Gastrocnemius medialis (tissue), 4 donors: ENCODE measurements around the gene PFDN1. TPM values are rescaled to one million over a fixed set of nuclear protein-coding genes. Genes with fewer than 3 reads are reported as not detected.

Experiments used
- ATAC-seq, 2 donors: fragments of 150-250 bp; one replicate each; pipeline ENCODE4 v1.9.1; 2016
- DNase-seq, 2 donors: peaks; one replicate each; pipeline ENCODE4 v3.0.0-alpha.2; 2019
- H3K27ac ChIP-seq, 4 donors: fragments of 200-600 bp; sonication (generic); 1 replicate in 1 of 4; 2 replicates in 3 of 4; pipeline ENCODE4 v1.5.1; 2016 to 2018; ENCODE audit warnings: mild to moderate bottlenecking in 2 of 4, moderate library complexity in 1 of 4
- H3K27me3 ChIP-seq, 3 donors: fragments of 200-600 bp; sonication (generic) in 2 of 3; 1 replicate in 1 of 3; 2 replicates in 2 of 3; pipeline versions ENCODE4 v1.5.1 to v1.6.0; 2016 to 2019; ENCODE audit warnings: mild to moderate bottlenecking in 1 of 3, moderate library complexity in 1 of 3
- H3K36me3 ChIP-seq, 2 donors: fragments of 200-600 bp; sonication (generic) in 1 of 2; one replicate each; pipeline ENCODE4 v1.5.1; 2017 to 2018
- H3K4me1 ChIP-seq, 2 donors: fragments of 200-600 bp; sonication (generic) in 1 of 2; one replicate each; pipeline ENCODE4 v1.5.1; 2016 to 2017; ENCODE audit warnings: mild to moderate bottlenecking in 2 of 2
- H3K4me3 ChIP-seq, 4 donors: fragments of 200-600 bp; sonication (generic) in 3 of 4; 1 replicate in 1 of 4; 2 replicates in 3 of 4; pipeline ENCODE4 v1.5.1; 2016 to 2019; ENCODE audit warnings: mild to moderate bottlenecking in 2 of 4
- H3K9me3 ChIP-seq, 3 donors: fragments of 200-600 bp; sonication (generic) in 2 of 3; 1 replicate in 1 of 3; 2 replicates in 2 of 3; pipeline ENCODE4 v1.5.1; 2016 to 2019
- CTCF ChIP-seq, 5 experiments: fragments of 450-650 bp in 3 of 5; fragments of 200-600 bp in 2 of 5; sonication (generic) in 2 of 5; IDR thresholded peaks in 4 of 5; conservative IDR thresholded peaks in 1 of 5; 1 replicate in 4 of 5; 2 replicates in 1 of 5; pipeline ENCODE4 v1.5.1; 2016 to 2019; ENCODE audit warnings: antibody characterized with exemption in 5 of 5, mild to moderate bottlenecking in 3 of 5, moderate library complexity in 3 of 5
- POLR2A ChIP-seq, 2 donors: fragments of 450-650 bp; IDR thresholded peaks; one replicate each; pipeline ENCODE4 v1.6.1; 2017; ENCODE audit warnings: antibody characterized with exemption in 2 of 2, mild to moderate bottlenecking in 2 of 2, moderate library complexity in 2 of 2
- in situ Hi-C, 4 donors: fragments of 200-750 bp; cut with MboI; loops; one replicate each; pipeline versions ENCODE4 v1.15.0 to v1.8.0; 2017; ENCODE audit warnings: low sequenced_read_pairs in 4 of 4
- intact Hi-C: fragments of 100-400 bp; cut with DNase I; formaldehyde crosslinking; loops from one replicate; pipeline ENCODE4 v1.15.1; 2023; ENCODE audit warnings: low total_unique reads
- total RNA-seq, 4 donors: library from RNA; depleted of rRNA; stranded (reverse); fragments of >200 nt; gene quantifications; one replicate each; pipeline versions ENCODE4 v1.1.0 to v1.2.3, GENCODE V29; 2016

Gene PFDN1
- total RNA-seq, 4 donors from 2014 or later: 47.9 to 81.0 (median 77.9) TPM

GRCh38 chr5:140216478-140217074, 86.3 kb downstream of the PFDN1 start:
- no peak for TF ChIP-seq CTCF (IDR thresholded peaks at IDR 0.05 in 4 of 5, conservative IDR thresholded peaks at IDR 0.05 in 1 of 5)
- TF ChIP-seq POLR2A (IDR thresholded peaks at IDR 0.05): no peak
- no peak overlapping the region for H3K4me3 ChIP-seq
- H3K27ac ChIP-seq: peak overlapping the region; percentile 84 to 97 (median 94)
- H3K27me3 ChIP-seq: no peaks in the 10 kb centered on the region
- intact Hi-C loops (no loop called here), in situ Hi-C loops (no loop called here)
- no peak for ATAC-seq
- no peak for DNase-seq
- peaks cover 72 to 86% of the 10 kb centered on the region in 2 donors for H3K4me1 ChIP-seq
- H3K36me3 ChIP-seq: no peaks in the 10 kb centered on the region
- no peaks in the 10 kb centered on the region for H3K9me3 ChIP-seq

- in situ Hi-C loops: no loop called here
- H3K27me3 ChIP-seq: no peaks in the 10 kb centered on the region
- no peak overlapping the region for H3K4me3 ChIP-seq
- no peaks in the 10 kb centered on the region for H3K9me3 ChIP-seq
- ATAC-seq (no peak), DNase-seq (no peak)
- no peaks in the 10 kb centered on the region for H3K36me3 ChIP-seq
- H3K27ac ChIP-seq: peak overlapping the region; percentile 84 to 97 (median 94)
- TF ChIP-seq POLR2A (IDR thresholded peaks at IDR 0.05) (no peak), CTCF (IDR thresholded peaks at IDR 0.05 in 4 of 5, conservative IDR thresholded peaks at IDR 0.05 in 1 of 5) (no peak)
- H3K4me1 ChIP-seq: peaks cover 64 to 74% of the 10 kb centered on the region in 2 donors
- intact Hi-C loops: no loop called here
These were observed 87.6 kb downstream of the PFDN1 start for GRCh38 chr5:140215276-140215675.

DNA sequence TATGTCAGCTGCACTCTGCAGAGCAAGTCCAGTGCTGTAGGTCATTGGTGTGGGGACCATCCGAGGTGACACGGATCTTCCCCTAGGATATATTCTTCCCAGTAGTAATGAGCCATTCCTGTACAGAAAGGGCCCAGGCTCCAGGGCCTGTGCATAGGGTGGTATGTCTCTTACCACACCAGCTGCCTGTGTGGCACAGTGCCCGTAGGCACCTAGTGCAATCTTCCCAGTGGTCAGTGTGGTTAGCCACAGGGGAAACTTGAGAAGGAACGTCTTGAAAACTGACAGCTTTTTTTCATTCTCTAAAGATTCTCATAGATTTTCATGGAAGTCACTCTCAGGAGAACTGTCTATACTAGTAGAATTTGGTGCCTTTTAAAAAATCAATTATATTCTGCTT, 88.1 kb downstream of the PFDN1 start:
- peak overlapping the region; percentile 84 to 97 (median 94) for H3K27ac ChIP-seq
- peaks cover 59 to 70% of the 10 kb centered on the region in 2 donors for H3K4me1 ChIP-seq
- in situ Hi-C loops: no loop called here
- DNase-seq (peak; percentile 74 to 91), ATAC-seq (peak; percentile 66 to 84)
- no peaks in the 10 kb centered on the region for H3K27me3 ChIP-seq
- H3K36me3 ChIP-seq: no peaks in the 10 kb centered on the region
- intact Hi-C loops: no loop called here
- TF ChIP-seq CTCF (IDR thresholded peaks at IDR 0.05 in 4 of 5, conservative IDR thresholded peaks at IDR 0.05 in 1 of 5) (peak in 1 of 5 experiments; percentile 9), POLR2A (IDR thresholded peaks at IDR 0.05) (no peak)
- no peak overlapping the region for H3K4me3 ChIP-seq
- H3K9me3 ChIP-seq: no peaks in the 10 kb centered on the region

DNA sequence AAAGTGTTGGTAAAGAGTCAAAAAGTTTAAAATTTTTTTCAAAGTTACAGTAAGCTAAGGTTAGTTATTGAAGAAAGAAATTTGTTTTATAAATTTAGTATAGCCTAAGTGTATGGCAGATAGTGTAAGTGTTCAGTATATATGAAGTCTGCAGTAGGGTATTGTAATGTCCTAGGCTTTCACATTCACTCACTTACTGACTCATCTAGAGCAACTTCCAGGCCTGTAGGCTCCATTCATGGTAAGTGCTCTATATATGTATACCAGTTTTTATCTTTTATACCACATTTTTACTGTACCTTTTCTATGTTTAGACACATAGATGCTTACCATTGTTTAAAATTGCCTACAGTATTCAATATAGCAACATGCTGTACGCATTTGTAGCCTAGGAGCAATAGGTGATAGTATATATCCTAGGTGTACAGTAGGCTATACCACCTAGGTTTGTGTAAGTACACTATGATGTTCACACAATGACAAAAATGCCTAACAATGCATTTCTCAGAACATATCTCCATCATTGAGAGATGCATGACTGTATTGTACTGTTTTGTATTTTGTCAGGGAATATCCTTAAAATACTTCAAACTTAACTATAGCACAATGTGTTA, 89.4 kb downstream of the PFDN1 start:
- H3K4me3 ChIP-seq: no peak overlapping the region
- TF ChIP-seq POLR2A (IDR thresholded peaks at IDR 0.05) (no peak), CTCF (IDR thresholded peaks at IDR 0.05 in 4 of 5, conservative IDR thresholded peaks at IDR 0.05 in 1 of 5) (no peak)
- ATAC-seq (no peak), DNase-seq (no peak)
- in situ Hi-C loops: no loop called here
- intact Hi-C loops: no loop called here
- H3K27ac ChIP-seq: peak overlapping the region; percentile 84 to 97 (median 94)
- no peaks in the 10 kb centered on the region for H3K9me3 ChIP-seq
- H3K36me3 ChIP-seq: no peaks in the 10 kb centered on the region
- H3K27me3 ChIP-seq: no peaks in the 10 kb centered on the region
- peaks cover 46 to 56% of the 10 kb centered on the region in 2 donors for H3K4me1 ChIP-seq
